GM13977 (cell line): ENCODE measurements around the gene SCIN.
"Not testable (repeated sequence)": the region's sequence is repeated elsewhere in the genome, so short reads cannot be mapped to it uniquely, and the experiment has no call there.

Source experiments
- DNase-seq: peaks from one replicate; pipeline ENCODE4 v3.0.0; 2012; ENCODE audit warnings: low spot score
- CTCF ChIP-seq: IDR thresholded peaks from 2 replicates; pipeline ENCODE4 v1.5.1; 2012; ENCODE audit warnings: mild to moderate bottlenecking, control low read depth; ENCODE audit not compliant: insufficient read depth; ENCODE audit errors: extremely low read depth, missing control alignments
- in situ Hi-C: fragments of 300-500 bp; cut with MboI; formaldehyde crosslinking; loops from one replicate; pipeline ENCODE4 v1.12.0; 2022; ENCODE audit warnings: low sequenced_read_pairs, low pct_unique_long_range_greater_than_20kb, mixed read lengths, inconsistent platforms; ENCODE audit not compliant: unreplicated experiment

The SCIN gene

GRCh38 chr7:12643001-12643643 lies 72.6 kb downstream of the SCIN start:
- in situ Hi-C loops = no loop called here
- no peak for DNase-seq
- no peak for TF ChIP-seq CTCF

GRCh38 chr7:12643644-12644043 lies 73.1 kb downstream of the SCIN start:
- DNase-seq = no peak
- in situ Hi-C loops = no loop called here
- no peak for TF ChIP-seq CTCF

GRCh38 chr7:12645212-12645611 lies 74.7 kb downstream of the SCIN start:
- DNase-seq, in situ Hi-C loops: not testable (repeated sequence)

GRCh38 chr7:12646139-12646538 lies 75.6 kb downstream of the SCIN start:
- TF ChIP-seq CTCF = no peak
- in situ Hi-C loops = no loop called here
- DNase-seq = no peak

- in situ Hi-C loops = no loop called here
- no peak for TF ChIP-seq CTCF
- DNase-seq = no peak
Measured at GRCh38 chr7:12647364-12648219, 77.1 kb downstream of the SCIN start.

GRCh38 chr7:12648704-12649261 lies 78.3 kb downstream of the SCIN start:
- in situ Hi-C loops = no loop called here
- no peak for DNase-seq
- no peak for TF ChIP-seq CTCF

GRCh38 chr7:12649348-12649747 lies 78.8 kb downstream of the SCIN start:
- no peak for TF ChIP-seq CTCF
- in situ Hi-C loops = no loop called here
- no peak for DNase-seq
